ENCODE measurements around the gene LYZL6. TPM values are rescaled to one million over a fixed set of nuclear protein-coding genes. Genes with fewer than 3 reads are reported as not detected.
A peak's percentile ranks its signal among the peaks of the same experiment; 100 is the strongest.

The LYZL6 gene
- total RNA-seq, 1 experiment from 2014 or later = not detected

DNA sequence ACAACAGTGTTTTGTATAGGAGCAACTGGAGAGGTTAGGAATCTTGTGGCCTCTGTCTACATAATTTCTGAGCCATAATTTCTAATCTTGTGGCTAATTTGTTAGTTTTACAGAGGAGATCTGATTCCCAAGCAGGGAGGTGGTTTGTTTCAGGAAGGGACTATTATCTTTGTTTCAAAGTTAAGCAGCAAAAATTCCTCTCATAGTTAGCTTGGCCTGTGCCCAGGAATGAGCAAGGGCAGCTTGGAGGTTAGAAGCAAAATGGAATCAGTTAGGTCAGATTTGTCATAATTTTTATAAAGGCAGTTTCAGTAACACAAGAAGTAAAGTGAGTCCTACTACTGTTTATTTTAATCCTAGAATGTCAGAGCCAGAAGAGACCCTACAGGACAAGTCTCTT is 10.9 kb downstream of the LYZL6 start:
- intact Hi-C loops (cut with micrococcal nuclease; ENCODE audit: unreplicated experiment) (no loop called here), in situ Hi-C loops (cut with HindIII; ENCODE audit: low pct_unique_long_range_greater_than_20kb, low sequenced_read_pairs) (no loop called here)
- no peak overlapping the region for H3K27ac ChIP-seq (ENCODE audit: low read length)
- BruUV-seq (replicated peaks) = no TSS peak
- no peaks in the 10 kb centered on the region for H3K9me3 ChIP-seq (ENCODE audit: control insufficient read depth, insufficient read depth, low read depth, low read length)
- H3K36me3 ChIP-seq (ENCODE audit: control insufficient read depth, insufficient read depth, low read length) = no peaks in the 10 kb centered on the region; the same call in 1 of the 2 replicates
- TF ChIP-seq, protein P1, sequence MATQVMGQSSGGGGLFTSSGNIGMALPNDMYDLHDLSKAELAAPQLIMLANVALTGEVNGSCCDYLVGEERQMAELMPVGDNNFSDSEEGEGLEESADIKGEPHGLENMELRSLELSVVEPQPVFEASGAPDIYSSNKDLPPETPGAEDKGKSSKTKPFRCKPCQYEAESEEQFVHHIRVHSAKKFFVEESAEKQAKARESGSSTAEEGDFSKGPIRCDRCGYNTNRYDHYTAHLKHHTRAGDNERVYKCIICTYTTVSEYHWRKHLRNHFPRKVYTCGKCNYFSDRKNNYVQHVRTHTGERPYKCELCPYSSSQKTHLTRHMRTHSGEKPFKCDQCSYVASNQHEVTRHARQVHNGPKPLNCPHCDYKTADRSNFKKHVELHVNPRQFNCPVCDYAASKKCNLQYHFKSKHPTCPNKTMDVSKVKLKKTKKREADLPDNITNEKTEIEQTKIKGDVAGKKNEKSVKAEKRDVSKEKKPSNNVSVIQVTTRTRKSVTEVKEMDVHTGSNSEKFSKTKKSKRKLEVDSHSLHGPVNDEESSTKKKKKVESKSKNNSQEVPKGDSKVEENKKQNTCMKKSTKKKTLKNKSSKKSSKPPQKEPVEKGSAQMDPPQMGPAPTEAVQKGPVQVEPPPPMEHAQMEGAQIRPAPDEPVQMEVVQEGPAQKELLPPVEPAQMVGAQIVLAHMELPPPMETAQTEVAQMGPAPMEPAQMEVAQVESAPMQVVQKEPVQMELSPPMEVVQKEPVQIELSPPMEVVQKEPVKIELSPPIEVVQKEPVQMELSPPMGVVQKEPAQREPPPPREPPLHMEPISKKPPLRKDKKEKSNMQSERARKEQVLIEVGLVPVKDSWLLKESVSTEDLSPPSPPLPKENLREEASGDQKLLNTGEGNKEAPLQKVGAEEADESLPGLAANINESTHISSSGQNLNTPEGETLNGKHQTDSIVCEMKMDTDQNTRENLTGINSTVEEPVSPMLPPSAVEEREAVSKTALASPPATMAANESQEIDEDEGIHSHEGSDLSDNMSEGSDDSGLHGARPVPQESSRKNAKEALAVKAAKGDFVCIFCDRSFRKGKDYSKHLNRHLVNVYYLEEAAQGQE (IDR thresholded peaks at IDR 0.05; ENCODE audit: insufficient read depth in 1 of 2, low read depth in 2 of 2, low read length in 1 of 2) = no peak
- no peak for TF ChIP-seq POLR2AphosphoS5 (IDR thresholded peaks at IDR 0.05; ENCODE audit: low read depth, low read length)
- no peak for TF ChIP-seq TCF7L2 (IDR thresholded peaks at IDR 0.05; ENCODE audit: low read depth, low read length)
- no peak for TF ChIP-seq SIN3A (IDR thresholded peaks at IDR 0.05; ENCODE audit: borderline replicate concordance, insufficient read depth, low read depth, low read length)
- no peak for TF ChIP-seq CTCF (IDR thresholded peaks at IDR 0.05)
- POLR2A ChIA-PET = no interaction called here
- H3K27me3 ChIP-seq (ENCODE audit: control insufficient read depth, insufficient read depth, low read length) = no peaks in the 10 kb centered on the region
- H3K4me3 ChIP-seq (ENCODE audit: low read depth in 2 of 2, low read length in 2 of 2) = no peak overlapping the region
- DNase-seq (ENCODE audit: low read depth, low spot score) (no peak), ATAC-seq (no peak)
- peaks cover 16% of the 10 kb centered on the region for H3K4me1 ChIP-seq (ENCODE audit: control insufficient read depth, insufficient read depth, low read length)
- CTCF ChIA-PET = no interaction called here

DNA sequence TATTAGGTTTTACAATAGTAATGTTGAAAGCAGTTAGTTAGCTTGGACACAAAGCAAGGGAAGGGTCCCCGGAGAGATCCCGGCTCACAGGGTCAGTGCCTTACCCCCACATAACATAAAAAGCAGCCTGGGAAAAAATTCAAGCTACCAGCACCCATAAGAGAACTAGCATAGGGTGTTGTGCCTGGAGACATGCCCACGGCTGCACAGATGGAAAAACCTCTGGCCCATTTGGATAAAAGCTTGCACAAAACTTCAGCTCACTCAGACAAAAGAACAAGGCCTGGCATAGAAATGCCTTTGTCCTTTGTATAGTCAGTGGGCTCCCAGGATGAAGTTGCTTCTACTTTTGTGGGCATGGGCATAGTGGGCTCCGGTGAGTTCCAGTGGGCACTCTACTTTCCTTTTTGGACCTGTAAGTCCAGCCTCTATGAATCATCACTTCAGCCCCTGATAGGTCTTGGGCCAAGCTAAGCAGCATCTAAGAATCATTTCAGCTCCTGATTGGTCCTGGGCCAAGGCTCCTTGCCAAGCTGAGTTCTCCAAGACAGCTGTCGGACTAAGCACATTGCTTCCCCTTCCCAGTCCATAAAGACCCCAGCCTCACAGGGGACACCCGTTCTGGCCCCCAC is 11.6 kb downstream of the LYZL6 start:
- Histone ChIP-seq H3K27me3 (ENCODE audit: control insufficient read depth, insufficient read depth, low read length) (no peaks in the 10 kb centered on the region), H3K27ac (ENCODE audit: low read length) (peak overlapping the region; percentile 88; the same call in 1 of the 2 replicates), H3K4me3 (ENCODE audit: low read depth in 2 of 2, low read length in 2 of 2) (no peak overlapping the region), H3K36me3 (ENCODE audit: control insufficient read depth, insufficient read depth, low read length) (no peaks in the 10 kb centered on the region; the same call in 1 of the 2 replicates), H3K9me3 (ENCODE audit: control insufficient read depth, insufficient read depth, low read depth, low read length) (no peaks in the 10 kb centered on the region), H3K4me1 (ENCODE audit: control insufficient read depth, insufficient read depth, low read length) (peaks cover 16% of the 10 kb centered on the region)
- ATAC-seq (no peak), DNase-seq (ENCODE audit: low read depth, low spot score) (no peak)
- in situ Hi-C loops (cut with HindIII; ENCODE audit: low pct_unique_long_range_greater_than_20kb, low sequenced_read_pairs) (no loop called here), intact Hi-C loops (cut with micrococcal nuclease; ENCODE audit: unreplicated experiment) (no loop called here)
- no peak for TF ChIP-seq SIN3A (IDR thresholded peaks at IDR 0.05; ENCODE audit: borderline replicate concordance, insufficient read depth, low read depth, low read length)
- no peak for TF ChIP-seq TCF7L2 (IDR thresholded peaks at IDR 0.05; ENCODE audit: low read depth, low read length)
- TF ChIP-seq, protein P1 (IDR thresholded peaks at IDR 0.05; ENCODE audit: insufficient read depth in 1 of 2, low read depth in 2 of 2, low read length in 1 of 2) = no peak
- no peak for TF ChIP-seq POLR2AphosphoS5 (IDR thresholded peaks at IDR 0.05; ENCODE audit: low read depth, low read length)
- no peak for TF ChIP-seq CTCF (IDR thresholded peaks at IDR 0.05)
- ChIA-PET POLR2A (interaction anchor here (0.5 kb wide), 1 partner anchor 179 kb away, joined by 3 read pairs; no protein-coding TSS in a partner anchor), CTCF (interaction anchor here (0.6 to 1.0 kb wide), 2 partner anchors 10 to 17 kb away, joined by 8 to 10 read pairs; no protein-coding TSS in a partner anchor)
- no TSS peak for BruUV-seq (replicated peaks)
